ENCODE results near the gene C11orf98.
"Not testable (repeated sequence)": the region's sequence is repeated elsewhere in the genome, so short reads cannot be mapped to it uniquely, and the experiment has no call there.

Gene C11orf98

GRCh38 chr11:62682518-62682917 is 17.5 kb upstream of the C11orf98 start:
- no peak for DNase-seq (ENCODE audit: low spot score)

- peak; percentile 51 for DNase-seq (ENCODE audit: low spot score)
Measured at GRCh38 chr11:62680825-62681240, 15.8 kb upstream of the C11orf98 start.

DNA sequence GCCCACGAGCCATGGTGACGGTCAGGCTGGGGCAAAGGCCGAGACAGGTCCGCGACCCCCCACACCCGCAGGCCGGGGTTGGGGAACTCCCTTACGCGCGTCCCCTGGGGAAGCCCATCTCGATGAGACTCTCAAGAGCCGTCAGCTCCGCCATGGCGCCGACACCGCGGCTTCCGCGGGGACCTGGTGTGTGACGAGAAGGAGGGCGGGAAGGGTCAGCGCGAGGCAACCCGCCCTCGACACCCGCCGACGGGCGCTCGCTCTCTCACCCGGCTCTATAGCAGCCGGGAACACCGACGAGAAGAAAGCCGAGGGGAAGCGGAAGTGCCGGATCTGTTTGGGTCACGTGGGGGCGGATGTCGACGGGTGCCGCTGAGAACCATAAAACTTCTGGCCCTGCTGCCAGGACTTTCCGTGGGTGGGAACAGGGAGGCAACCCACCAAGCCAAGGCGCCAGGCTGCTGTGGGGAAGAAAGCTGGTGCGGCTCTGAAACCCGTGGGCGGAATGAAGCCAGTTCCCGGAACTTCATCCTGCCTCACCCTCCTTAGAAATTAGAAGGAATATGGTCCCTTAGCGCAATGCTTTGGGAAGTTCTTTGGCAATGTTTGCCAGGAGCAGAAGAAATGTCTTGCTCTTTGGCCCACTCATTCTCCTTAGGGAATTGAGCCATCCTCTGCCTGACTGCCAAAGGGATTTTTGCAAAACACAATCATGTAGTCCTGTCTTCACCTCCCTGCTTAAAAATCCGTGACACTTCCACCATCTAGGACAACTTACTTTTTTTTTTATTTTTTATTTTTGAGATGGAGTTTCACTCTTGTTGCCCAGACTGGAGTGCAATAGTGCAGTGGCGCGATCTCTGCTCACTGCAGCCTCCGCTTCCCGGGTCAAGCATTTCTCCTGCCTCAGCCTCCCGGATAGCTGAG is 14.0 kb upstream of the C11orf98 start, which contains the start of gene UBXN1:
Gene UBXN1 (minus strand): TSS at position 304 of the 927 bp plus-strand sequence. CDS start 150 bp downstream, at position 154.
- DNase-seq (ENCODE audit: low spot score), result peak; percentile 85

GRCh38 chr11:62678433-62678769 is 13.4 kb upstream of the C11orf98 start:
- no peak for DNase-seq (ENCODE audit: low spot score)

- no peak for DNase-seq (ENCODE audit: low spot score)
Measured at GRCh38 chr11:62677714-62678113, 12.7 kb upstream of the C11orf98 start.

GRCh38 chr11:62677156-62677555 is 12.1 kb upstream of the C11orf98 start:
- no peak for DNase-seq (ENCODE audit: low spot score)

GRCh38 chr11:62676698-62677097 is 11.7 kb upstream of the C11orf98 start:
- DNase-seq (ENCODE audit: low spot score), result no peak

GRCh38 chr11:62675415-62675814 is 10.4 kb upstream of the C11orf98 start:
- DNase-seq (ENCODE audit: low spot score), result not testable (repeated sequence)

DNA sequence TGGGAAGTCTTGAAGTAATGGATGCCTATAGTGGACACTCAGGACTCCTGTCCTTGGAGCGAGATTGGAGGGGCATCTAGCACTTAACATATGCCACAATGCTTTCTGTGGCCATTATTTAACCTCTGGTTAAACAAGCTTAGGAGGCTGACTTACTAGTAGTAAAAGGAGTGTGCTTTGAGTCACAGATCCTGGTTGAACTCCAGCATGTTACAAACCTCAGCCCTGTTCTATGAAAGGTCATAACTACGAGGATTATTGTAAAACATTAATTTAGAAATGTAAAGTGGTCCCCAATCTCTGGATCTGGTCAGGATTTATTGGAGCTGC is 8.2 kb upstream of the C11orf98 start:
- DNase-seq (ENCODE audit: low spot score), result no peak

DNA sequence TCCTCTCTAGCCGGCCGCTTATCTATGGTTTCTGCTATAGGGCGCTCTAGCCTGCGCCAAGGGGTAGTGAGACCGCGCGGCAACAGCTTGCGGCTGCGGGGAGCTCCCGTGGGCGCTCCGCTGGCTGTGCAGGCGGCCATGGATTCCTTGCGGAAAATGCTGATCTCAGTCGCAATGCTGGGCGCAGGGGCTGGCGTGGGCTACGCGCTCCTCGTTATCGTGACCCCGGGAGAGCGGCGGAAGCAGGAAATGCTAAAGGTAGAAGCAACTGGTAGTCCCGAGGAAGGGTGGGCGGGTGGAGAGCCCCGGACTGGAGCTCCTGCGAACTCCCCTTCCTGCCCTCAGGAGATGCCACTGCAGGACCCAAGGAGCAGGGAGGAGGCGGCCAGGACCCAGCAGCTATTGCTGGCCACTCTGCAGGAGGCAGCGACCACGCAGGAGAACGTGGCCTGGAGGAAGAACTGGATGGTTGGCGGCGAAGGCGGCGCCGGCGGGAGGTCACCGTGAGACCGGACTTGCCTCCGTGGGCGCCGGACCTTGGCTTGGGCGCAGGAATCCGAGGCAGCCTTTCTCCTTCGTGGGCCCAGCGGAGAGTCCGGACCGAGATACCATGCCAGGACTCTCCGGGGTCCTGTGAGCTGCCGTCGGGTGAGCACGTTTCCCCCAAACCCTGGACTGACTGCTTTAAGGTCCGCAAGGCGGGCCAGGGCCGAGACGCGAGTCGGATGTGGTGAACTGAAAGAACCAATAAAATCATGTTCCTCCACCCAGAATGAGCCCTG is 6.8 kb upstream of the C11orf98 start, which contains the start of the genes LBHD1 and UQCC3:
Gene LBHD1 (minus strand): TSS at position 660 of the 782 bp plus-strand sequence. CDS start 2,236 bp downstream, outside the sequence.
Gene UQCC3 (plus strand): TSS at position 66 of the 782 bp plus-strand sequence. CDS start 73 bp downstream, at position 139.
- DNase-seq (ENCODE audit: low spot score), result peak; percentile 81

DNA sequence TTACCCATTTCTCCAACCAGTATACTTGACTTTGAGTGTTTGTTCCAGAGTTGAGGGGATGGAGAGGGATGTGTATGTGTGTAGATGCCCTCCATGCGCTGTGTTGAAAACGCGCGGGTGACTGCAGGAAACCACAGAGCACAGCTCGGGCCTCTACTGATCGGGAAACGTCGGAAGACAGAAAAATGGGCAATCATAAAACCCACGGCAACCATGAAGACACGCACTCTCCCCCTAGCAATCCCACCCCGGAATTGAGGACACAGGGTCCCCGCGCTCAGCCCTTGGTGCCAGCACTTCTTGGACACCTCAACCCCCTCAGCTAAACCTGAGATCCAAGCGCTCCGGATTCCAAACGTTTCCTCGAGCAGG is 6.2 kb upstream of the C11orf98 start:
- no peak for DNase-seq (ENCODE audit: low spot score)

DNA sequence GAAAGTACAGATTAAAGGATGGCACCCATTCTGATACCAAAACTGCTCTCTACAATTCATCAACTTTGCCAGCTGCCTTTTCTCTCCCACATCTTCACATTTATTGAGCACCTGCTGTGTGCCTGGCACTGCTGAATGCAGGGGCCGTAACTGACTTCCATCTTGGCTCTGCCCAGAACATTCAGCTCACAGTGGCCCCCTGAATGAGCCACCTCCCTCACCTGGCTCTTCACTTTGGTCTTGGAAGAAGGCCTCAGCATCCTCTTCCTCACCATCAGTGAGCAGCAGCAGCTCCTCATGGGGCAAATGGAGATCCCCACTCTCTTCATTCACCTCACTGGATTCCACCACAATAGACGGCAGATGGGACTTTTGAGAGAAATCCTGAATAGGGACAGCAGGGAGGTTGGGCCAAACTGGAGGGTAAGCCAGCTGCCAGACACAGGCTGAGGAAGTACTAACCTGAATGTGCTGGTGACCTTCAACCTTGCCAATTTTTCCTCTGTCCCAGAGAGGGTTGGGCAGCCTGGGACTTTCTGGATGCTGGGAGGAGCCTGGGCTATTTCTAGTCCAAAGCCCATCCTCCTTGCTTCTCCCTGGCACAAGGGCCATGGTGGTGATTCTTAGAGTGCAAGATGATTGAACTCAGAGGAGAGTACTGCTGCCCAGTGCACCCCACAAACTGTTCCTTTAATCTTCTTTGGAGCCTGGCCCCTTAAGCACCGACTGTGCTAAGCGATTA is 4.6 kb upstream of the C11orf98 start:
- no peak for DNase-seq (ENCODE audit: low spot score)

DNA sequence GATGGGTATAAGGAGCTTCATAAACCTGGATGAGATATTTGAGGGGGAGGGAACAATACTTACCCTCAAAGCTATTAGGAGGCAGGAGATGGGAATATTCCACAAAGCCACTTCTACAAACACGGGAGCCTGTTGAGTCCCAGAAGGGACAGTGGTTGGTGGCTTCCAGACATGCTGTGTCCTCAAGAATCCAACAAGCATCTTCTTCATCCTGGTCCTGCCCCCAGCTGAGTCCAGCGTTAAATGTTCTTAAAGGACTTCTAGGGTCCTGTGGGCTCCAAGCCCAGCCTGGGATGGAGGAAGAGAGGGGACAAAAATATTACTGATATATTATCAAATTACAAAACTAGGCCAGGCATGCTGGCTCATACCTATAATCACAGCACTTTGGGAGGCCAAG is 2.5 kb upstream of the C11orf98 start:
- no peak for DNase-seq (ENCODE audit: low spot score)

DNA sequence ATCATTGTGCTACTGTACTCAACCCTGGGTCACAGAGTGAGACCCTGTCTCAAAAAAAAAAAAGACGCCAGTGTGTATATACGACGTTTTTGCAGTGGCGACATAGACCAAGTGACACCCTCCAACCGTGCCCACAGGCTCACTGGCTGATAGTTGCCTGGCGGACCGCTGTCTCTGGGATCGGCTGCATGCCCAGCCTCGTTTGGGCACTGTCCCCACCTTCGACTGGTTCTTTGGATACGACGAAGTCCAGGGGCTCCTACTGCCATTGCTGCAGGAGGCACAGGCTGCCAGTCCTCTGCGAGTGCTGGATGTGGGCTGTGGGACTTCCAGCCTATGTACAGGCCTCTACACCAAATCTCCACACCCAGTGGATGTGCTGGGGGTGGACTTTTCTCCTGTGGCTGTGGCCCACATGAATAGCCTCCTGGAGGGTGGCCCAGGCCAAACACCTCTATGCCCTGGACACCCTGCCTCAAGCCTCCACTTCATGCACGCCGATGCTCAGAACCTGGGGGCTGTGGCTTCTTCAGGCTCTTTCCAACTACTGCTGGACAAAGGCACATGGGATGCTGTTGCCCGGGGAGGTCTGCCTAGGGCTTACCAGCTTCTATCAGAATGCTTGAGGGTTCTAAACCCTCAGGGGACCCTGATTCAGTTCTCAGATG is 1.4 kb upstream of the C11orf98 start:
- DNase-seq (ENCODE audit: low spot score), result no peak

GRCh38 chr11:62665599-62666258 is 719 bp upstream of the C11orf98 start:
- DNase-seq (ENCODE audit: low spot score), result peak; percentile 72

DNA sequence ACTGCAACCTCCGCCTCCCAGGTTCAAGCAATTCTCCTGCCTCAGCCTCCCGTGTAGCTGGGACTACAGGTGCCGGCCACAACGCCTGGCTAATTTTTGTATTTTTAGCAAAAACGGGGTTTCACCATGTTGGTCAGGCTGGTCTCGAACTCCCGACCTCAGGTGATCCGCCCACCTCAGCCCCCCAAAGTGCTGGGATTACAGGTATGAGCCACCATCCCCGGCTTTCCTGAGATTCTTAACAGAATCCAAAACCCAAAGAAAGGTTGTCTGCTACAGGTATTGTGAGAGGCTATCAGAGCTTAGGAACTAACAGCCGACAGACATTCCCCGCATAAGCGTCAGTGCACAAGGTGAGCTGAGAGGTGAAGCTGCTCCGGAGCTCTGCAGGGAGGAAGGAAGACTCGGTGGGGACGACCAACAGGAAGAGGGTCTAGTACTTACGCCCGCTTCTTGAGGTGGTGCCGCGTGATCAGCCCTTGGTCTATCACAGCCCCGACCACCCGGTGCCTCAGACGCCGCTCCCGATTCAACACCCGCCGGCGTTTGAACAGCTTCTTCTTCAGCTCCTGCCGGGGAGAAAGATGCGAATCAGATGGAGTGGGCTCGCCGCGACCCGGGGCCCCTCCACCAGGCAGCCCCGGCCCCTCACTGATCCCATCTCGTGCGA is 470 bp downstream of the C11orf98 start:
- peak; percentile 50 for DNase-seq (ENCODE audit: low spot score)

- no peak for DNase-seq (ENCODE audit: low spot score)
Measured at GRCh38 chr11:62656796-62657429, 8.1 kb downstream of the C11orf98 start.

- DNase-seq (ENCODE audit: low spot score), result no peak
Measured at GRCh38 chr11:62654297-62654696, 10.7 kb downstream of the C11orf98 start.

DNA sequence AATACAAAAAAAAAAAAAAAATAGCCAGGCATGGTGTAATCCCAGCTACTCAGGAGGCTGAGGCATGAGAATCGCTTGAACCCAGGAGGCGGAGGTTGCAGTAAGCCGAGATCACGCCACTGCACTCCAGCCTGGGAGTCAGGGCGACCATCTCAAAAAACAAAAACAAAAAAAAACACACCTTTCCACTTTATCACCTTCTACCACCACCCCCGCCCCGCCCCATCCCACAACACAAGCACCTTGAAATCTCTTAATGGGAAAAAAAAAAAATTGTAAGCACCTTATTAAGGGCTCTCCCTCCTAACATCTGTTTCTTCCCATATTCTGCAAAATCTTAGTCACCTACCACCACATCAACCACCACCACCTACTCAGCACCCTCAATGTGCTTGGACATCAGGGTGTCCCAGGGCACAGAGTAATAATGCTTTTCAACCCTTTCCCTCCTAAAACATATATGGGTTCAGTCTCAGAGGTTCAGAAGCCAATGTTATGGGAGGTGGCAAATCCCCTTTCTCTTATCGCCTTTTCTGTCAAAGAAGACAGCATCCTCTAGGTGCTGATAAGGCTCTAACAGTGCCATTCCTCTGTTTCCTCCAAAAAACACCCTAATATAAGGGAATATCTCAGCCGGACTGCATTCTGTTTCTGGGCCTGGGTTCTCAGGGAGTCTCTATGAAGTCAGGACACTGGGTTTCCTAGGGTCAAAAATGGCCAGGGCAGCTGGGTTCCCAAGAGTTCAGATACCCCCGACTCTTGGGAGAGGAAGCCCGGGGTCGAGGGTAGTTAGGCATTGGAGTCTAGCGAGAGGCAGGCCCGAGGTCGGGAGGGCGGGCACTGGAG is 12.6 kb downstream of the C11orf98 start:
- DNase-seq (ENCODE audit: low spot score), result peak; percentile 75
